DOHH2 (cell line): ENCODE data around the gene SCN5A.

ENCODE experiments used
- EZH2phosphoT487 ChIP-seq: fragments of 200-600 bp; sonication (generic); IDR thresholded peaks from 2 replicates; pipeline ENCODE4 v1.6.1; 2017; ENCODE audit warnings: borderline replicate concordance, mild to moderate bottlenecking, antibody characterized with exemption, low read length, moderate library complexity, mixed read lengths
- TF ChIP-seq, protein P1 (sequence below): fragments of 200-600 bp; sonication (generic); IDR thresholded peaks from one replicate; pipeline ENCODE4 v1.5.1; 2014; ENCODE audit warnings: antibody characterized with exemption, mild to moderate bottlenecking, low read depth, low read length; ENCODE audit not compliant: poor library complexity, severe bottlenecking

DNA sequence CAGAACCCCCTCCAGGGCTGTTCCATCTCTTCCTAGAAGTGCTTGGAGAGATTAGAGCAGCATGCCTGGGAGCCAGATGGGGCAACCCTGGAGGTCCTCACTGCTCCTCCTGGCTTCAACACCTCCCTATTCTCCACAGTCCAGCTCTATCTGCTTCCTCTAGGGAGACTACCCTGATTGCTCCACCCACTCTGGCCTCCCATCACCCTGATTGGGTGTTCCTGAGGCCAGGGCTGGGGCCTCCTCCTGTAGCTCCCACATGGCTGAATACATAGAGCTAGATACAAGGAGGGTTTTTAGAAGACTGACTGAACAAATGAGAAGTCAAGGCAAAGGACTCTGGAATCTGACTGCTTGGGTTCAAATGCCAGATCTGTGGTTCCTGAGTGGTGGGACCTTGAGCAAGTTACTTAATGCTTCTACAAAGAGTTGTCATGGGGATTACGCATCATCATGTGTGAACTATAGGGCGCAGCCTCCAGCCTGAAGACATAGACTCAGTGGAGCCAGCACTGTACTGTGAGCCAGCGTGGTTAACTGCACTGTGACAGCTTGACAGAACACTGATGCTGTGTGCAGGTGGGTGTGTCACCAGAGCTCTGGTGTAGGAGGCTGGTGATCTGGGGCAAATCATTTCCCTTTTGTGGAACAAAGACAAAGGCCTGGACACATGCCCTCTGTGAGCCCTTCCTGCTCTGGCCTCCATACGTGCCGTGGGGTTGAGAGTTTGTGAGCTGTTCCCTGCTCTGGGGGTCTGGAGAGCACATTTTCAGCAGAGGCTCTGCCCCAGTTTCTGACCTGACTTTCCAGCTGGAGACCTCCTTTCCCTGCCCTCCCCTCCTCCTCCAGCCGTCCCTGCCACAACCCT is 74.8 kb downstream of the SCN5A start:
- TF ChIP-seq, protein P1, sequence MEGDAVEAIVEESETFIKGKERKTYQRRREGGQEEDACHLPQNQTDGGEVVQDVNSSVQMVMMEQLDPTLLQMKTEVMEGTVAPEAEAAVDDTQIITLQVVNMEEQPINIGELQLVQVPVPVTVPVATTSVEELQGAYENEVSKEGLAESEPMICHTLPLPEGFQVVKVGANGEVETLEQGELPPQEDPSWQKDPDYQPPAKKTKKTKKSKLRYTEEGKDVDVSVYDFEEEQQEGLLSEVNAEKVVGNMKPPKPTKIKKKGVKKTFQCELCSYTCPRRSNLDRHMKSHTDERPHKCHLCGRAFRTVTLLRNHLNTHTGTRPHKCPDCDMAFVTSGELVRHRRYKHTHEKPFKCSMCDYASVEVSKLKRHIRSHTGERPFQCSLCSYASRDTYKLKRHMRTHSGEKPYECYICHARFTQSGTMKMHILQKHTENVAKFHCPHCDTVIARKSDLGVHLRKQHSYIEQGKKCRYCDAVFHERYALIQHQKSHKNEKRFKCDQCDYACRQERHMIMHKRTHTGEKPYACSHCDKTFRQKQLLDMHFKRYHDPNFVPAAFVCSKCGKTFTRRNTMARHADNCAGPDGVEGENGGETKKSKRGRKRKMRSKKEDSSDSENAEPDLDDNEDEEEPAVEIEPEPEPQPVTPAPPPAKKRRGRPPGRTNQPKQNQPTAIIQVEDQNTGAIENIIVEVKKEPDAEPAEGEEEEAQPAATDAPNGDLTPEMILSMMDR = no peak
- no peak for TF ChIP-seq EZH2phosphoT487
